DMS53 treated with DMSO at 0.1 percent for 48 hours (cell line): Measurements from ENCODE around the gene HCAR2.
"Not testable (repeated sequence)": the region's sequence is repeated elsewhere in the genome, so short reads cannot be mapped to it uniquely, and the experiment has no call there.

Source experiments
- DNase-seq: peaks from one replicate; lab custom pipeline; 2025; ENCODE audit not compliant: unreplicated experiment; lab: John Stamatoyannopoulos, UW

Gene HCAR2

GRCh38 chr12:122668268-122668667 is 34.9 kb downstream of the HCAR2 start:
- DNase-seq, result no peak

GRCh38 chr12:122665759-122666158 is 37.4 kb downstream of the HCAR2 start:
- no peak for DNase-seq

GRCh38 chr12:122665349-122665748 is 37.8 kb downstream of the HCAR2 start:
- no peak for DNase-seq

GRCh38 chr12:122661938-122662337 is 41.2 kb downstream of the HCAR2 start:
- no peak for DNase-seq

GRCh38 chr12:122661246-122661645 is 41.9 kb downstream of the HCAR2 start:
- DNase-seq, result no peak

GRCh38 chr12:122659579-122659978 is 43.6 kb downstream of the HCAR2 start:
- DNase-seq, result no peak

GRCh38 chr12:122656298-122656697 is 46.9 kb downstream of the HCAR2 start:
- DNase-seq, result no peak

- DNase-seq, result not testable (repeated sequence)
Observed at GRCh38 chr12:122653291-122653690, 49.9 kb downstream of the HCAR2 start.

- DNase-seq, result no peak
Observed at GRCh38 chr12:122651520-122652224, 51.5 kb downstream of the HCAR2 start.
